Ammon's horn (tissue), 1 donor: ENCODE data around the gene CHCHD5.

Experiments
- DNase-seq: peaks from one replicate; pipeline ENCODE4 v3.0.0-alpha.2; 2016; ENCODE audit warnings: low spot score

CHCHD5 gene

GRCh38 chr2:112625474-112626114 is 41.2 kb downstream of the CHCHD5 start:
- DNase-seq = no peak

- peak; percentile 86 for DNase-seq
Measured at GRCh38 chr2:112626604-112627059, 42.2 kb downstream of the CHCHD5 start.

DNA sequence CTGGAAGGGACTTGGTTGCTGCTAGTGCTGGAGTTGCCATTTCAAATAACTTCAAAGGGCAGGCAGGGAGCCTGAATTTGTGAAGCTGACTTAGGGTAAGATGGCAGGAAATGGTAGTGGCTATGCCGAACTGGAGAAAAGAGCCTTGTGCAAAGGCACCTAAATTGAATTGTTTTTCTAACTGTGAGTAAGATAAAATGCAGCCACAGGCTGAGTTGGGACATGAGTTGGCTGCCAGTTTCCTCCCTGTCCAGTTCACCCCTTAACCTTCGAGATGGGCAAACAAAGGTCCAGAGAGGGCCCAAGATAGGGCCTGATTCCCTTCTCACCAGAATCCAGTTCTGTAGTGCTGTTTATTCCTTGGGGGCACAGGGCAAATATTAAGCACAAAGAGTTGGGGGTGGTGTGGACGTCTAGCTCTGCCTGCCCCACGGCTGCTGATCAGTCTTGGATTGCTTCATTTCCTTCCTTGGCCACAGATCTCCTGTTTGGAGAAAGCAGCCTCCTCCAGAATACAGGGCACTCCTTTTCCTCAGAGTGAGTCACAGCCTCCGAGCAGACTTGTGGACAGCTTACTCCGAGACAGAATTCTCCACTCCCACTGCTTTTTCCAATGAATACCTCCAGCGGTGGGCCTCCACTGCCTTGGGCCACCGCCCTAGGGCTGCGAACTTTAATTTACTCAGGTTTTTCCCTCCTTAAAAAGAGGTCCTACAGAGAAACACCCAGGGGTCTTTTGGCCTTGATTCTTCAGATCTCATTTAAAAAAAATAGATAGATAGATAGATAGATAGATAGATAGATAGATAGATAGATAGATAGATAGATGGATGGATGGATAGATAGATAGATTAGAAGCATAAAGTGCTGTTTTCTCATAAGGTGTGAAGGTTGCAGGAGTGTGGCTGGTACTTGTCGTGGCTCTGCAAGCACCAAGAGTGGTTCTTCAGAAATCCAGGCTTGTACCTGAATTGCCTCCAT is 42.9 kb downstream of the CHCHD5 start:
- DNase-seq = peak; percentile 46

DNA sequence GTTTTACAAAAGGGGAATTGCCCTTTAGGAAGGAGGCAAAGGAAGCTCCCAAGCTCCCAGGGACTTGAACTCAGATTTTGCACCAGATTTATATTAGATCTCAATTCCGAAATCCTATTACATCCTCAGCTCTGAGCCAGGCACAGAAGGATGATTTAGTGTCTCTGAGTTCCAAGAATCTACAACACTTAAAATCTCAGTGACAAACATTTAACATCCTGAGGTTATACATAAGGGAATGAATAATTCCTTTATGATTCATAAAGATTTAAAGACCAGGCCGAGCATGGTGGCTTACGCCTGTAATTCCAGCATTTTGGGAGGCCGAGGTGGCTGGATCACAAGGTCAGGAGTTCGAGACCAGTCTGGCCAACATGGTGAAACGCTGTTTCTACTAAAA is 44.8 kb downstream of the CHCHD5 start:
- no peak for DNase-seq

DNA sequence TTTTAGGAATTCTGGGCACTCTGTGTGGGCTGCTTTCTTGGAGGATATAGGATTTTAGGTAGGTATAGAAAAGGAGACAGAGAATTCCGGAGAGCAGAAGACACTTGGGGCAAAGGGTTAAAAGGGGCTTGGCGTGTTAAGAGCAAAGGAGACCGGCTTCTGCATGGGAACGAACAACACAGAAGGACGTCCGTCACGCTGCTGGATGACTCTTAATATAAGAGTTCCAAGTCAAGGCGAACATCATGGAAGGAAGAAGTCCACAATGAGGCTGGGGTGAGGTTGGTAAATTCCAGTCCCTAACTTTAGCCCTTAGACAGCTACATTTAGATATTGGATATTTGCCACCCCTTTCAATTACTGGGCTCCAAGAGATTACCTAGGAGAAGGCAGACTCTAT is 45.4 kb downstream of the CHCHD5 start:
- DNase-seq = no peak

GRCh38 chr2:112630268-112630667 is 45.9 kb downstream of the CHCHD5 start:
- DNase-seq = no peak

- no peak for DNase-seq
Measured at GRCh38 chr2:112633708-112634107, 49.3 kb downstream of the CHCHD5 start.

GRCh38 chr2:112634153-112634873 is 49.9 kb downstream of the CHCHD5 start:
- no peak for DNase-seq

DNA sequence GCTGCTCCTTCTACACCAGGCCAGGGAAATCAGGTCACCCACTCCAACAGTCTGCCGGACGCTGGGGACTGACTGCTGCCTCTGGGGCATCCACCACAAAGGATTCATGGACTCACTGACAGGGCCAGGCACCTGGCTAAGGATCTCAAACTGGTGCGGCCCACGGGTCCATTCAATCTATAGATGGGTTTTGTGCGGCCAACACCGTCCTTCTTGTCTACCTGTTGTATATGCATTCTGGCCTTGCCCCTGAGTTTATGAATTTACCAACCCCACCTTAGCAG is 50.4 kb downstream of the CHCHD5 start:
- no peak for DNase-seq

DNA sequence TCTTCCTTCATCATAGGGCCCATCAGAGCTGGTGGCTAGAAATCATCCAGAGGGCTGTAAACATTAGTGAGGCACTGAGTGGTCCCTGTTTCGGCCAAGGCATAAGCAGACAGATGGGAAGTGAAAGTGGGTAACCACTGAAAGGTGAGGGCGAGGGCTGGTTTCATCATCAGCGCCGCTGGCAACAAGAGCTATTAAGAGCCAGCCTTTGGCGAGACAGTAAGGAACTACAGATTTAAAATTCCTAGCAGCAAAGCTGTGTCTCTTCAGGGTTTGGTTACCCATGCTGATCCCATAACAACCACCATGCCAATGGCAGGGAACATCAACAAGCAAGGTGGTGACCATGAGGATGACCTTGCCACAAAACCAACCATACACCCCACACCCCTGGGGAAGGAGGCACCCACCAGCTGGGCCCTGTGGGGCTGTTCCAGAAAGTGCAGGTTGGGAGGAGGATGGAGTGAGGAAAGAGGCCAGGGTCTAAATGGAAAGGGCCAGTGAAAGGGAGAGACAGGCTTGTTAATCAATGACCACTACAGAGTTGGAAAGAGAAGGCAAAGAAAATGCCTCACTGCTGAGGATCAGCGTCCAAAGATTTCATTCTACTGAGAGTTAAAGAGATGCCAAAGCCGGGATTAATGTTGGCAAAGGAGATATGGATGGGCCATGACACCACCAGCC is 52.3 kb downstream of the CHCHD5 start:
- no peak for DNase-seq

GRCh38 chr2:112637289-112637660 is 52.9 kb downstream of the CHCHD5 start:
- no peak for DNase-seq
